Right lobe of liver (tissue), 4 donors: ENCODE measurements around the gene CXXC1.

Source experiments
- CTCF ChIP-seq, 4 donors: fragments of 200-600 bp in 3 of 4; fragments of 450-650 bp in 1 of 4; IDR thresholded peaks; one replicate each; pipeline versions ENCODE4 v1.5.1 to v1.8.0; 2016 to 2022; ENCODE audit warnings: antibody characterized with exemption in 4 of 4, mild to moderate bottlenecking in 2 of 4
- POLR2A ChIP-seq: fragments of 450-650 bp; IDR thresholded peaks from one replicate; pipeline ENCODE4 v1.6.1; 2017; ENCODE audit warnings: antibody characterized with exemption, mild to moderate bottlenecking
- donor health status: DM: no; HTN: no; CAD: no.
- donor health status: DM: no; HTN: no; CAD: no.
- donor health status: DM: no; HTN: yes; CAD: no.

GRCh38 chr18:50277942-50278341 is 9.6 kb downstream of the CXXC1 start:
- TF ChIP-seq POLR2A (no peak), CTCF (IDR thresholded peaks at IDR 0.05) (no peak)
